AG09309 (cell line): Measurements from ENCODE around the gene ATIC.
"Not testable (repeated sequence)": the region's sequence is repeated elsewhere in the genome, so short reads cannot be mapped to it uniquely, and the experiment has no call there.

Experiments used
- DNase-seq: peaks from one replicate; pipeline ENCODE4 v3.0.0-alpha.2; 2010; ENCODE audit warnings: low read depth
- H3K4me3 ChIP-seq: 2 replicates; pipeline ENCODE4 v1.5.1; 2011; ENCODE audit warnings: mild to moderate bottlenecking, low read depth, low read length, moderate library complexity; ENCODE audit not compliant: control insufficient read depth
- CTCF ChIP-seq: IDR thresholded peaks from 2 replicates; pipeline ENCODE4 v1.5.1; 2011; ENCODE audit warnings: mild to moderate bottlenecking, low read depth, low read length, inconsistent platforms; ENCODE audit not compliant: insufficient read depth, control insufficient read depth; ENCODE audit errors: missing control alignments

The ATIC gene

GRCh38 chr2:215358891-215359575 lies 47.2 kb downstream of the ATIC start:
- no peak for DNase-seq
- H3K4me3 ChIP-seq = no peak overlapping the region
- TF ChIP-seq CTCF = no peak

GRCh38 chr2:215359576-215359922 lies 47.7 kb downstream of the ATIC start:
- no peak for DNase-seq
- no peak overlapping the region for H3K4me3 ChIP-seq
- TF ChIP-seq CTCF = no peak

GRCh38 chr2:215360059-215360458 lies 48.2 kb downstream of the ATIC start:
- not testable (repeated sequence) for H3K4me3 ChIP-seq, DNase-seq

- no peak for TF ChIP-seq CTCF
- no peak overlapping the region for H3K4me3 ChIP-seq
- DNase-seq = no peak
These were observed 48.7 kb downstream of the ATIC start for GRCh38 chr2:215360596-215360995.

GRCh38 chr2:215361211-215361875 lies 49.5 kb downstream of the ATIC start:
- no peak overlapping the region for H3K4me3 ChIP-seq
- TF ChIP-seq CTCF = no peak
- DNase-seq = no peak

- no peak for DNase-seq
- no peak for TF ChIP-seq CTCF
- no peak overlapping the region for H3K4me3 ChIP-seq
These were observed 50.2 kb downstream of the ATIC start for GRCh38 chr2:215361876-215362561.

GRCh38 chr2:215362562-215362904 lies 50.7 kb downstream of the ATIC start:
- no peak for DNase-seq
- TF ChIP-seq CTCF = no peak

More at GRCh38 chr2:215362562-215362904, 50.7 kb downstream of the ATIC start:
- no peak overlapping the region for H3K4me3 ChIP-seq
